MM.1S (cell line): ENCODE results near the gene CA12.

Source experiments
- DNase-seq: peaks from one replicate; pipeline ENCODE4 v3.0.0-alpha.2; 2015
- H2AFZ ChIP-seq: fragments of 300-600 bp; sonication (generic); 2 replicates; pipeline ENCODE4 v1.6.0; 2016; ENCODE audit warnings: antibody characterized with exemption, low read length
- H3F3A ChIP-seq: fragments of 300-600 bp; sonication (generic); 2 replicates; pipeline ENCODE4 v1.6.1; 2016; ENCODE audit warnings: mild to moderate bottlenecking, antibody characterized with exemption, low read length, moderate library complexity, mixed read lengths; ENCODE audit not compliant: insufficient read depth
- H3K27ac ChIP-seq: fragments of 300-600 bp; sonication (generic); 2 replicates; pipeline ENCODE4 v1.5.1; 2016; ENCODE audit warnings: mild to moderate bottlenecking, low read length
- H3K27me3 ChIP-seq: fragments of 300-600 bp; sonication (generic); replicated peaks from 2 replicates; pipeline ENCODE4 v1.6.0; 2016; ENCODE audit warnings: low read length; ENCODE audit not compliant: insufficient read depth
- H3K36me3 ChIP-seq: fragments of 300-600 bp; sonication (generic); replicated peaks from 2 replicates; pipeline ENCODE4 v1.6.1; 2016; ENCODE audit warnings: mild to moderate bottlenecking, low read length, mixed read lengths; ENCODE audit not compliant: insufficient read depth
- H3K4me1 ChIP-seq: fragments of 300-600 bp; sonication (generic); 2 replicates; pipeline ENCODE4 v1.6.1; 2016; ENCODE audit warnings: low read length, mixed read lengths
- H3K4me2 ChIP-seq: fragments of 300-600 bp; sonication (generic); 2 replicates; pipeline ENCODE4 v1.6.0; 2016; ENCODE audit warnings: low read depth, low read length
- H3K4me3 ChIP-seq: fragments of 300-600 bp; sonication (generic); 2 replicates; pipeline ENCODE4 v1.5.1; 2016; ENCODE audit warnings: low read length, mixed read lengths
- H3K79me2 ChIP-seq: fragments of 300-600 bp; sonication (generic); 2 replicates; pipeline ENCODE4 v1.6.1; 2016; ENCODE audit warnings: mixed run types, low read length, mixed read lengths
- H3K9ac ChIP-seq: fragments of 300-600 bp; sonication (generic); 2 replicates; pipeline ENCODE4 v1.6.1; 2016; ENCODE audit warnings: low read length, mixed read lengths
- H3K9me2 ChIP-seq: fragments of 300-600 bp; sonication (generic); replicated peaks from 2 replicates; pipeline ENCODE4 v1.6.1; 2016; ENCODE audit warnings: mild to moderate bottlenecking, low read length, mixed read lengths; ENCODE audit not compliant: insufficient read depth
- H3K9me3 ChIP-seq: fragments of 300-600 bp; sonication (generic); replicated peaks from 2 replicates; pipeline ENCODE4 v1.6.1; 2016; ENCODE audit warnings: mild to moderate bottlenecking, low read length, mixed read lengths; ENCODE audit not compliant: insufficient read depth
- H4K20me1 ChIP-seq: fragments of 300-600 bp; sonication (generic); 2 replicates; pipeline ENCODE4 v1.6.1; 2016; ENCODE audit warnings: mild to moderate bottlenecking, low read length, moderate library complexity, mixed read lengths; ENCODE audit not compliant: insufficient read depth
- EZH2 ChIP-seq: fragments of 300-600 bp; sonication (generic); optimal IDR thresholded peaks from 2 replicates; pipeline ENCODE3; 2017; ENCODE audit warnings: low read depth, mild to moderate bottlenecking, antibody characterized with exemption, low read length, mixed read lengths
- EZH2phosphoT487 ChIP-seq: fragments of 300-600 bp; sonication (generic); IDR thresholded peaks from 2 replicates; pipeline ENCODE4 v1.6.1; 2018; ENCODE audit warnings: antibody characterized with exemption, low read length
- TF ChIP-seq, protein P1 (sequence below): fragments of 300-600 bp; sonication (generic); IDR thresholded peaks from 2 replicates; pipeline ENCODE4 v1.5.1; 2016; ENCODE audit warnings: antibody characterized with exemption, low read length, mixed read lengths

Gene CA12

DNA sequence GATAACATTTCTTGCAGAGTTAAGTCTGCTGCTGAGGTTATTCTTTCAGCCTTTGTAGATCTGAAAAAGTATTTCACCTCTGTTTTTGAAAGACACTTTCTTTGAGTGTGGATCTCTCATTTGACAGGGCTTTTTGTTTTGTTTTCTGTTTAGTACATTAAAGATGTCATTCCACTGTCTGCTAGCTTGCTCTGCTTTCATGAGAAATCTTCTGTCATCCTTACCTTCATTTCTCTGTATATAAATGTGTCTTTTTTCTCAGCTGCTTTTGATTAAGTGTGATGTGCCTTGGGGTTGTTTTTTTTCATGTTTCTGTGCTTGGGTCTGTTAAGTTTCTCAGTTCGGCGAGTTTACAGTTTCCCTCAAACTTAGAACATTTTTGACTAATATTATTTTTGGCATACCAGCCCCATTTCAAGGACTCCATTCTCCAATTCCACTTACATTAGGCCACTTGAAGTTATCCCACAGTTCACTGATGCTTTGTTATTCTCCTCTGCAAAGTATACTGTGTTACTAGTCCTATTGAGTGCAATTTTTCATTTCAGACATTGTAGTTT is 43.9 kb upstream of the CA12 start:
- Histone ChIP-seq H3F3A (no peaks in the 10 kb centered on the region), H2AFZ (no peak overlapping the region), H3K4me1 (no peaks in the 10 kb centered on the region), H3K79me2 (no peaks in the 10 kb centered on the region), H4K20me1 (no peaks in the 10 kb centered on the region), H3K27me3 (no peaks in the 10 kb centered on the region), H3K4me2 (no peak overlapping the region), H3K9ac (no peak overlapping the region), H3K9me2 (no peaks in the 10 kb centered on the region), H3K9me3 (no peaks in the 10 kb centered on the region), H3K27ac (no peak overlapping the region), H3K36me3 (no peaks in the 10 kb centered on the region), H3K4me3 (no peak overlapping the region)
- no peak for DNase-seq
- TF ChIP-seq EZH2phosphoT487 (no peak), EZH2 (no peak)
- TF ChIP-seq, protein P1, sequence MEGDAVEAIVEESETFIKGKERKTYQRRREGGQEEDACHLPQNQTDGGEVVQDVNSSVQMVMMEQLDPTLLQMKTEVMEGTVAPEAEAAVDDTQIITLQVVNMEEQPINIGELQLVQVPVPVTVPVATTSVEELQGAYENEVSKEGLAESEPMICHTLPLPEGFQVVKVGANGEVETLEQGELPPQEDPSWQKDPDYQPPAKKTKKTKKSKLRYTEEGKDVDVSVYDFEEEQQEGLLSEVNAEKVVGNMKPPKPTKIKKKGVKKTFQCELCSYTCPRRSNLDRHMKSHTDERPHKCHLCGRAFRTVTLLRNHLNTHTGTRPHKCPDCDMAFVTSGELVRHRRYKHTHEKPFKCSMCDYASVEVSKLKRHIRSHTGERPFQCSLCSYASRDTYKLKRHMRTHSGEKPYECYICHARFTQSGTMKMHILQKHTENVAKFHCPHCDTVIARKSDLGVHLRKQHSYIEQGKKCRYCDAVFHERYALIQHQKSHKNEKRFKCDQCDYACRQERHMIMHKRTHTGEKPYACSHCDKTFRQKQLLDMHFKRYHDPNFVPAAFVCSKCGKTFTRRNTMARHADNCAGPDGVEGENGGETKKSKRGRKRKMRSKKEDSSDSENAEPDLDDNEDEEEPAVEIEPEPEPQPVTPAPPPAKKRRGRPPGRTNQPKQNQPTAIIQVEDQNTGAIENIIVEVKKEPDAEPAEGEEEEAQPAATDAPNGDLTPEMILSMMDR, result no peak

DNA sequence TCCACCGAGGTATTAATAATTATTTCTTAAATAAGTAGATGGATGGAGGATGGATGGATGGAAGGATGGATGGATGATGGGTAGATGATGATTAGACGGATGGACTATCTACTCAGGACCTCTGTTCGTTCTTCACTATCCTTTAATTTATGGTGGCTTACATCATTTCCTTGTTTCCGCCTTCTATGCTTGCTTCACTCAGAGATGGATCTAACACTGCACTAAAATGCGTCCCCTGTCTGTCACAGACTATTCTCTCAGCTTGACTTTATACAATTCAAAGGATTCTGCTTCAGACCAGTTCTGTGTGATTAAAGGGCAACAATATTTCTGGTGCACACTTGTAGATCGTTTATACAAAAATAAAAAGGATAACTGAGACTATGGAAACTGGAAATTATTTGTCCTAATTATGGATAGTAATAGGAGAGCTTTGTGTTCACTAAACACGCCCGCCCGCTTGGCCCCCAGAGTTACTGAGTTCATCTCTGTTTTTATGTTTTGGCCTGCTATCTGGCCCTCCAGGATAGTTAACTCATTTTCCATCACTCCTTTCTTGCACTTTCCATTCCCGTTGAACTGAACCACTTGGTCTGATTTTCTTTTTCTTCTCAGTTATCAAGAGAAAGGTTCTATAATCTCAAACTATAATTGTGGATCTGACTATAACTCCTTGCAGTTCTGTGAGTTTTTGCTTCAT is 41.4 kb upstream of the CA12 start:
- TF ChIP-seq, protein P1, result no peak
- TF ChIP-seq EZH2, result no peak
- no peak for TF ChIP-seq EZH2phosphoT487
- DNase-seq, result no peak
- Histone ChIP-seq H3K4me1 (no peaks in the 10 kb centered on the region), H4K20me1 (no peaks in the 10 kb centered on the region), H3K36me3 (no peaks in the 10 kb centered on the region), H3K9ac (no peak overlapping the region), H3K9me2 (no peaks in the 10 kb centered on the region), H3F3A (no peaks in the 10 kb centered on the region), H3K27ac (no peak overlapping the region), H3K4me3 (no peak overlapping the region), H3K27me3 (no peaks in the 10 kb centered on the region), H3K4me2 (no peak overlapping the region), H3K9me3 (no peaks in the 10 kb centered on the region), H3K79me2 (no peaks in the 10 kb centered on the region), H2AFZ (no peak overlapping the region)

DNA sequence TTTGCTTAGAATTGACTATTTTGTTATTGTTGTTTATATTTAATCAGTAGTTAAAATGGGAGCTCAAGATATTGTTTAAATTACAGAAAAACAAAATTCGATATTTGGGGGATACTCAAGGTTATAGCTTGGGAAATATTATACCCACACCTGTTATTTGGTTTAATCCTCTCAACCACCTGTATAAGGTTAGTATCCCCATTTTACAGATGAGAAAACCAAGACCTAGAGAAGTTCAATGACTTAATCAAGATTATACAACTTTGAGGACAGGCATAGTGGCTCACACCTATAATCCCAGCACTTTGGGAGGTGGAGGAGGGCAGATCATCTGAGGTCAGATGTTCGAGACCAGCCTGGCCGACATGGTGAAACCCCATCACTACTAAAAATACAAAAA is 39.8 kb upstream of the CA12 start:
- H3K36me3 ChIP-seq, result no peaks in the 10 kb centered on the region
- H3K27me3 ChIP-seq, result no peaks in the 10 kb centered on the region
- H3K9ac ChIP-seq, result no peak overlapping the region
- no peak overlapping the region for H3K4me2 ChIP-seq
- H4K20me1 ChIP-seq, result no peaks in the 10 kb centered on the region
- no peaks in the 10 kb centered on the region for H3F3A ChIP-seq
- no peak for DNase-seq
- H2AFZ ChIP-seq, result no peak overlapping the region
- H3K9me2 ChIP-seq, result no peaks in the 10 kb centered on the region
- TF ChIP-seq, protein P1, result no peak
- TF ChIP-seq EZH2phosphoT487, result no peak
- TF ChIP-seq EZH2, result no peak
- no peaks in the 10 kb centered on the region for H3K79me2 ChIP-seq
- no peaks in the 10 kb centered on the region for H3K9me3 ChIP-seq
- no peak overlapping the region for H3K27ac ChIP-seq
- no peak overlapping the region for H3K4me3 ChIP-seq
- H3K4me1 ChIP-seq, result no peaks in the 10 kb centered on the region
